ENCODE results near the gene CACNA1H. TPM values are rescaled to one million over a fixed set of nuclear protein-coding genes. Genes with fewer than 3 reads are reported as not detected.

CACNA1H gene
- total RNA-seq, 1 experiment from 2014 or later, result 24.3 TPM

- Histone ChIP-seq H3K79me2 (ENCODE audit: insufficient read depth, low read length) (no peaks in the 10 kb centered on the region), H3K27ac (ENCODE audit: low read depth, low read length) (no peak overlapping the region), H3K4me2 (ENCODE audit: low read length) (no peak overlapping the region), H3K4me3 (replicated peaks in 1 of 2; ENCODE audit: low read depth in 1 of 2, low read length in 2 of 2) (no peak overlapping the region), H2AFZ (ENCODE audit: low read depth, low read length, poor library complexity, severe bottlenecking) (no peak overlapping the region), H3K9me2 (ENCODE audit: insufficient read depth) (no peaks in the 10 kb centered on the region), H3K9me3 (ENCODE audit: control insufficient read depth in 1 of 2, insufficient read depth in 1 of 2, low read depth in 1 of 2, low read length in 2 of 2) (no peaks in the 10 kb centered on the region), H3K4me1 (ENCODE audit: control insufficient read depth in 1 of 2, insufficient read depth in 2 of 2, low read length in 2 of 2) (no peaks in the 10 kb centered on the region), H3K9ac (ENCODE audit: low read length) (no peak overlapping the region), H4K20me1 (ENCODE audit: insufficient read depth) (no peaks in the 10 kb centered on the region), H3K36me3 (ENCODE audit: control insufficient read depth in 1 of 2, insufficient read depth in 2 of 2, low read length in 2 of 2) (no peaks in the 10 kb centered on the region), H3K27me3 (ENCODE audit: insufficient read depth, low read length) (no peaks in the 10 kb centered on the region)
- DNase-seq (ENCODE audit: low read depth, low spot score) (no peak), ATAC-seq (no peak)
- ChIA-PET POLR2A (no interaction called here), RAD21 (ENCODE audit: low non-redundant PET in 1 of 2, low total read pairs in 2 of 2, uncharacterized antibody in 2 of 2, unreplicated experiment in 2 of 2) (no interaction called here), CTCF (no interaction called here)
- intact Hi-C loops (cut with micrococcal nuclease), result no loop called here
- BruUV-seq (replicated peaks), result no TSS peak
- TF ChIP-seq RAD21 (IDR thresholded peaks at IDR 0.05; ENCODE audit: low read depth) (no peak), REST (IDR thresholded peaks at IDR 0.05; ENCODE audit: low read depth) (no peak), ZBTB33 (IDR thresholded peaks at IDR 0.05; ENCODE audit: extremely low read depth, insufficient replicate concordance, low read length) (no peak), POLR2AphosphoS5 (IDR thresholded peaks at IDR 0.05; ENCODE audit: low read depth, low read length) (no peak), ELF1 (IDR thresholded peaks at IDR 0.05; ENCODE audit: borderline replicate concordance, low read depth) (no peak), ZFX (IDR thresholded peaks at IDR 0.05) (no peak), TCF7L2 (IDR thresholded peaks at IDR 0.05; ENCODE audit: borderline replicate concordance, extremely low read depth, insufficient read depth, insufficient read length) (no peak), CTCF (IDR thresholded peaks at IDR 0.05 in 2 of 3, conservative IDR thresholded peaks at IDR 0.05 in 1 of 3; ENCODE audit: borderline replicate concordance in 1 of 3, insufficient read depth in 1 of 3, low read depth in 2 of 3, low read length in 2 of 3) (no peak), EZH2 (IDR thresholded peaks at IDR 0.05) (no peak), EGR1 (IDR thresholded peaks at IDR 0.05; ENCODE audit: low read depth) (no peak), JUND (IDR thresholded peaks at IDR 0.05) (no peak), CBX3 (IDR thresholded peaks at IDR 0.05; ENCODE audit: low read depth) (no peak), ZNF274 (IDR thresholded peaks at IDR 0.05; ENCODE audit: low read depth, low read length) (no peak), POLR2A (IDR thresholded peaks at IDR 0.05; ENCODE audit: borderline replicate concordance, extremely low read depth, insufficient read depth, insufficient read length) (no peak), MAX (IDR thresholded peaks at IDR 0.05) (no peak), CEBPB (IDR thresholded peaks at IDR 0.05; ENCODE audit: low read depth) (no peak), EZH2phosphoT487 (IDR thresholded peaks at IDR 0.05; ENCODE audit: borderline replicate concordance) (no peak), SP1 (IDR thresholded peaks at IDR 0.05; ENCODE audit: low read depth) (no peak), FOSL1 (IDR thresholded peaks at IDR 0.05; ENCODE audit: low read depth) (no peak), YY1 (IDR thresholded peaks at IDR 0.05; ENCODE audit: extremely low read depth, insufficient replicate concordance, low read depth, low read length) (no peak)
These were observed 71.7 kb downstream of the CACNA1H start for GRCh38 chr16:1224558-1224957.
